LNCAP (cell line): ENCODE results near the gene PHACTR1.

Source experiments
- TF ChIP-seq, protein P1 (sequence below): fragments of 450-650 bp; IDR thresholded peaks from 2 replicates; pipeline ENCODE4 v1.5.1; 2017; ENCODE audit warnings: mild to moderate bottlenecking

PHACTR1 gene

DNA sequence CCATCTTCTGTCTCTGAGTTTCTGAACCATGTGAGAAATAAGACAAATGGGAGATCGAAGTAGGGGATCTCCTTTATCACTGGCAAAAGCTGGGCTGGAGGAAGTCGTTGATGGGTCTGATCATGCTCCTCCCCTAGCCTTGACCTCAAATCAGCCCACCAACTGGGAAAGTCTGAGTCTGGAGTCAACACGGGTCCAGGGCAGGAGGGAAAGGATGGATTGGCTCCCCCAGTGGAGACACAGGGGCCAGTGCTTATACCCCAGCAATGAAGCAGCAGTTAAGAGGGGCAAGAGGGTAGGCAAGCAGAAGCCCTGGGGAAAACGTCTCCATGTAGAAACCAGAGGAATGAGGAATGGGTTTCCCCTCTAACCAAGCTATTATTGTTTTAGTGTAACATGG, 459.2 kb downstream of the PHACTR1 start:
- TF ChIP-seq, protein P1, sequence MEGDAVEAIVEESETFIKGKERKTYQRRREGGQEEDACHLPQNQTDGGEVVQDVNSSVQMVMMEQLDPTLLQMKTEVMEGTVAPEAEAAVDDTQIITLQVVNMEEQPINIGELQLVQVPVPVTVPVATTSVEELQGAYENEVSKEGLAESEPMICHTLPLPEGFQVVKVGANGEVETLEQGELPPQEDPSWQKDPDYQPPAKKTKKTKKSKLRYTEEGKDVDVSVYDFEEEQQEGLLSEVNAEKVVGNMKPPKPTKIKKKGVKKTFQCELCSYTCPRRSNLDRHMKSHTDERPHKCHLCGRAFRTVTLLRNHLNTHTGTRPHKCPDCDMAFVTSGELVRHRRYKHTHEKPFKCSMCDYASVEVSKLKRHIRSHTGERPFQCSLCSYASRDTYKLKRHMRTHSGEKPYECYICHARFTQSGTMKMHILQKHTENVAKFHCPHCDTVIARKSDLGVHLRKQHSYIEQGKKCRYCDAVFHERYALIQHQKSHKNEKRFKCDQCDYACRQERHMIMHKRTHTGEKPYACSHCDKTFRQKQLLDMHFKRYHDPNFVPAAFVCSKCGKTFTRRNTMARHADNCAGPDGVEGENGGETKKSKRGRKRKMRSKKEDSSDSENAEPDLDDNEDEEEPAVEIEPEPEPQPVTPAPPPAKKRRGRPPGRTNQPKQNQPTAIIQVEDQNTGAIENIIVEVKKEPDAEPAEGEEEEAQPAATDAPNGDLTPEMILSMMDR, result no peak

DNA sequence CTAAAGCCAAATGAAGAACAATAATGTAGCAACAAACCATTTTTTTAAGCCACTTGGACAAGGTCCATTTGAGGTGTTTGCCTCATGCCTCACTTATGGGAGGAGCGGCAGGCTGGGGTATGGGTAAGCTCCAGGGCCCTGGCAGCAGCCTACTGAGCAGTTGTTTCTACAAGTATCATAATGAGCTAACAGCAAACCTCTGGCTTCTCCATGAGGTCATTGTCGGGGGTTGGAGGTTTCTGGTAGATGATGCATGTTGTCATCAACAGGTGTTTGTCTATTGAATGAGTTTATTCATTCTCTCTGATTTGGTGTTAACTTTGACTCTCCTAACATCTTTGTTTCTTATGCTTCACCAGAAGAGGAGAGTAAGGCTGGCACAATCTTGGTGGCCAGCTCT, 461.1 kb downstream of the PHACTR1 start:
- TF ChIP-seq, protein P1, result no peak

DNA sequence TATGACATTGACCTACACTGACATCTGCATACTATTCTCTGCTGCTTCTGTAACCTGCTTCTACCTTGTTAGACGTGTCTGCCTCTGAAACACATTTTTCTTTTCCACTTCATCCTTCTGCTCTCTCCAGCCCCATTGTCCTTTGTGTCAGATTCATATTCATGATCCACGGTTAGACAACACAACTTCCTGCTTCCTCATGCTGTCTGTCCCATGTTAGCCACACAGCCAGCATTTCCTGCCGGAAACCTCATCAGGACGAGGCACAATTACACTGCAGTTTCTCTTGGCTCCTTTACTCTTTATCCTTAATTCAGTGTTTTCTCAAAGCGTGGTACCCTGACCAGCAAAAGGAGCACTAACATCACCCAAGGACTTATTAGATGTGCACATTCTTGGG, 461.5 kb downstream of the PHACTR1 start:
- TF ChIP-seq, protein P1, result no peak

DNA sequence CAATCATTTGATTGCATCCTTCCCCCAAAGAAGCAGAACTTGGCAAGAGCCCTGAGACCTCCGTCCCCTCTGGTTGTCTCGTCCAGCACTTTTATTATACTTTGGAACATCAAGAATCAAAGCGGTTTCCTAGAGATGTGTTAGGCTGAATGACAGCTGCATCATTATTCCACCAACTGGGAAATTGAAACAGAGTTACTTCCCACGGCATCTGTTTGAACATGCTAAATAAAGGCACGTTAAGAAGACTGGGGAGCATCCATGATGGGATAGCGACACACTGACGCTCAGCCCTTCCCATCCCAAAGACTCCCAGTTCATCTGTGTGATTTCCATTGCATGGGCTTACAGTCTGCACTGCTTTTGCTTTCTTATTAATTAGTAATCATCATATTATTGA, 464.0 kb downstream of the PHACTR1 start:
- TF ChIP-seq, protein P1, result no peak

DNA sequence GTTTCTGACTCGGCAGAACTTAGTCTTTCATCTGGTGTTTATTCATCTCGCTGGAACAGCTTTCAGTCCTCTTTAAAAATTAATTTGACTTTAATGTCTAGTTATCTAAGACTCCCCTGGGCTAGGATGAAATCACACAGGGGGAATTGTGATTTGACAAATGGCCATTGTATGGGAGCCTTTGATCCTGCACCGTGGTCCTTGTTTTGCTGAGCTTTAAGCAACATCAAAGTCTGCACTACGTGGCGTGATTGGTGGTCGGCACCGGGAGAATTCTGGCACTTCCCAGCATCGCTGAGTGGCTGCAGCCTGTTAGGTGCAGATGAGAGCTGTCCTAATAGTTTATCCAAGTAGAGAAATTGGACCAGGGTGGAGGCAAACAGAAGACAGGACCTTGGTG, 464.8 kb downstream of the PHACTR1 start:
- TF ChIP-seq, protein P1, result no peak

DNA sequence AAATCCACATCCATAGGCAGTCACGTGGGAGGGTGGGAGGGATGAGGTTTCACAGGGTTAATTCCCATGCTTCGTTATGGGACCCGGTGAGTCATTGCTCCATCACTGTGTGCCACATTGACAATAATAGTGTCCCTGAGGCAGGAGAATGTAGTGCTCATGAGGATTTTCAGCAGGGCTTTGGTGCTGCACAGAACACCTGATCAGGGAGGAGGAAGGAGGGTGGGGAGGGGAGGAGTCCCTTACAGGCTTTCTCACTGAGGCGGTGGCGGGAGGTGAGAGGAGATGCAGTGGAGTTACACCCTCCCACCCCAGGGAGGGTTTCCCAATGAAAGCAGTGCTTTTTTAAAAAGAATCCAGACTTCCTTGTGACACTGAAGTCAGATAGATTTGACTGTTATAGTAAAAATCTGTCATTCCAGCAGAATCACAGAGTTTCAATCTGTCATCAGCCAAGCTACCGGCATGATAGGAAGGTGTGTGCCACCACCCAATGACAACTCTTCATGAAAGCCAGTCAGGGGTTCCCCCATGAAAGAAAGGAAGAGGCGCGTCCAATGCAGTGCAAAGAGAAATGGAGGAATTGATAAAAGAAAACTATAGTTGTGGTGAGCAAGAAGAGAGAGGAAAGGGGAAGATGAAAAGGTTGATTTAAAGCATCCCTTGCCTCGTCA, 467.0 kb downstream of the PHACTR1 start:
- TF ChIP-seq, protein P1, result no peak

DNA sequence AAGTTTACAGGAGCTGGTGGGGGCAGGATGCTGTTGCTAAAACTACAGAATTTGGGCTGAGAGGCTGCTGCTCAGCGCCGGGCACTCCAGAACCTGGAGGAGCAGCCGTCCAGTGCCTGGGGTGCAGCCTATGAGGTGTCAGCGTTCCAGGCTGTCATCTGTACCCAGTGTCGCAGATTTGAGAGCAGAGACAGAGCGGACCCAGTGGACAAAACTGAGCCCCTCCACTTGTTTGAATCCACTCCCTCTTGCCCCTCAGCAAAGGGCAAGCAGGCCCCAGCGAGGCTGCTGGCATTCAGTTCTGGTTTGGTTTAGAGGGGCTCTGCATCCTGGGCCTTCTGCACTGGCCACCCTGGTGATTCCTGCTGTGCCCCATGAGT, 467.5 kb downstream of the PHACTR1 start:
- TF ChIP-seq, protein P1, result no peak

DNA sequence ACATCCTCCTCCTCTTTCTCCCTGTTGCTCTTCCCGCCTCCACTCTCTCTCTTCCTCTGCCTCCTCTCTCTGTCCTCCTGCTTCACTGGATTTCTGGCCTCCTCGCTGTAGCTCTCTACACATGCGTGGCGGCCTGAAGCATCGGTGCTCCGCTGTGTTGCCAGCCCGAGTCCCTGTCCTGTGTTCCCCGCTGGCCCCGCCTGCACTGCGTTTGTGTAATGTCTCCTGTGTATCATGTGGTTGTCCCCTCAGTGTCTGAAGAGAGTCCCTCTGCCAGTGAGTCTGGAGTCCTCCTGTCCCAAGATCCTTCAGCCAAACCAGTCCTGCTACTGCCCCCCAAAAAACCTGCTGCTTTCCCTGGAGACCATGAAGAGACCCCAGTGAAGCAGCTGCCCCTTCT, 468.0 kb downstream of the PHACTR1 start:
- TF ChIP-seq, protein P1, result no peak
